GM19099 (cell line): ENCODE data around the gene ALDH1L1.

Experiments used
- POLR2A ChIP-seq: IDR thresholded peaks from 3 replicates; pipeline ENCODE4 v1.6.1; 2011; ENCODE audit warnings: low read depth; ENCODE audit not compliant: insufficient read length; ENCODE audit errors: extremely low read depth

ALDH1L1 gene

GRCh38 chr3:126166009-126166408 lies 14.4 kb downstream of the ALDH1L1 start:
- TF ChIP-seq POLR2A, result no peak

DNA sequence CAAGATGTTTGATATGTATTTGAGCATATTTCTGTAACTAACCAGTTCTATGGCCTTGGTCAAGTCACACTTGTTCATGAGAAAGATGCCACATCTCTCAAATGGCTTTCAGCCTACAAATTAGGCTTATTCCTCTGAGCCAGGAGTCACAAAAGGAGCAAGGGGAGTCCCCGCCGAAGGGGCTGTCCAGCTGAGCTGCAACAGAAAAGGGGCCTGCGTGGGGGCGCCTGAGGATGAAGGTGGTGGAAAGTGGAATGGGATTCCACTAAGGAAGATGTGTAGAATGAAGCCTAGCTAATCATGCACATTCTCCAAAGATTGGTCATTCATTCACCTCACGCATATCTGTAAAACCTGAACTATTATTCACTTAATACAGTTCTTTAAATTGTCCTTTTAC lies 19.1 kb downstream of the ALDH1L1 start:
- no peak for TF ChIP-seq POLR2A

DNA sequence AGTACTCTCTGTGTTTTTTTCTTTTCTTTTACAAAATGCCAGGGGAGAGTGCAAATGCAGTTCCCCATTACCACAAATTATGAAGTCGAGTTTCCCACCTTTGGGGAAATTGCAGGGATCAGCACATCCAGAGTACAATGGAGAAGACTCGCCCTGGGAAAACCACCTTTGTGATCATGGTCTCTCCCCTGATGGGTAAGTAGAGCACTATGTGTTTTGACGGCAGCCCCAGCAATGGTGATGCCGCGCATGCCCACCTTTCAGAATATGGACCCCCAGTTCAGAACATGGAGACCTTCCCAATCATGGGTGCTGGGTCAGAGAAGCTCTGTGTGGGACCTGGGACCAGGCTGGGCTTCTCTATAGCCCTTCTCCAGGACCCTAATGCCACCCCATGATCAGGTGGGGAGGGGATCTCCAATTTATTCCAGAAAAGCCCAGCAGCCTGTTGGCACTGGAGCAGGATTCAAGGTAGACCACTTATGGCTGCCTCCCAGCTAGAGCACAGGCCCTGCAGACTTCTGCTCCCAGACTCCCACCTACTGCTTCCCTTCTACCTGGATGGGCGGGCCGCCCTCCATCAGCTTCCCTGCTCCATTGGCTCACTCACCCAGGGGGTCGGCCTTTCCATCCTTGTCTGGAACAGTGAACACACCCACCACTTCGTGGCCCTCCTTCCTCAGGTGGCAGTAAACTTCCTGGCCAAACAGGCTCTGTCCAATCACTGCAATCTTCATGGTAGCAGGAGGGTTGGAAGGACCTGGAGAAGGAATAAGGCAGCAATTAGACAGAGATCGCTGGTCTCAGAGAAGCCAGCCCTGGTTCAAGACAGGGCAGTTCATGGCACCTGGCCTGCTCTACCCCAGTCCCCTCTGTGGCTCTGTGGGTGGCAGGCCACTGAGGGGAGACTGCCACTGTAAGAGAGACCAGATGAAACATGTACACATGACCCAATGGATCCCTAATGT lies 19.9 kb downstream of the ALDH1L1 start:
- TF ChIP-seq POLR2A, result no peak

DNA sequence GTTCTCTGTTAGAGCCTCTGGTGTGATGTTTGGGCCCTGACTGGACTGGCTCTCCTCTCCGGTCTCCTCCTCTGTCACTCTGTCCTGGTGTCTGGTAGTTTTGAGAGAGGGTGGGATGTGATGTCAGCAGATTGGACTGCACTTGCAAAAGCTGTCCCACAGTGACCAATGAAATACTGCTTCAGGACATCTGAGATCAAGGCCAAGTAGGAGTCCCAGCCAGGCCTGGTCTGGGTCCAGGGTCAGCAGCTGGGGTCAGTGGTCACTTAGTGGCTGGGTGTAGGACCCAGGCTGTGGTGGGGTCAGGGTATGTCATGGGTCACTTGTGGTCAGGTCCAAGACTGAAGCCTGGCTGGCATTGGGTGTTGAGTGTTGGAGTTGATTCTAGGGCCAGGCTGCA lies 20.9 kb downstream of the ALDH1L1 start:
- TF ChIP-seq POLR2A, result no peak

DNA sequence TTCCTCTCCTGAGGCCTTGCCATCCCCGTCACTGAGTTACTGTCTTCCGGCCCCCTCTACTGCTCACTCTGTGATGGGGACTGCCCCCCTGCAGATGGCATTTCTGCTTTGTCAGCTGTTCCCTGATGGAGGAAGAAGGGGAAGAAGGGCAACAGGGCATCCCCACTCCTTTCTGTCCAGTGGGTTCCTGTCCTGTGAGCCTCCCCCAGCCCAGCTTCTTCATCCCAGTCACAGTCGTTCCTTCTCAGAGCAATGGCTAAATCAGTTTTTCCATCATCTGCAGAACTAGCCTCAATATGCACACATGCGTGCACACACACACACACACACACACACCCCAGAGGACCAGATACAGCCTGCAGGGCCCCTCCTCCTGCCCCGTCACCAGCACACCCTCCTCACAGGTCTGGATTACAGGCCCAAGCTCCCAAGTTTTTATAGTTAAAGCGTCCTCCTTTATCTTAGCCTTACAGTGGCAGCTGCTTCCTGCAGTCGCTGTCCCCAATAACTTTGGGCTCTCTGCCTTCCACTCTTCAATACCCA lies 21.4 kb downstream of the ALDH1L1 start:
- no peak for TF ChIP-seq POLR2A

GRCh38 chr3:126158016-126158911 lies 22.1 kb downstream of the ALDH1L1 start:
- no peak for TF ChIP-seq POLR2A

GRCh38 chr3:126157083-126157768 lies 23.2 kb downstream of the ALDH1L1 start:
- TF ChIP-seq POLR2A, result no peak

GRCh38 chr3:126156468-126156867 lies 23.9 kb downstream of the ALDH1L1 start:
- no peak for TF ChIP-seq POLR2A

GRCh38 chr3:126155819-126156218 lies 24.6 kb downstream of the ALDH1L1 start:
- no peak for TF ChIP-seq POLR2A

- TF ChIP-seq POLR2A, result no peak
Measured at GRCh38 chr3:126155280-126155640, 25.1 kb downstream of the ALDH1L1 start.

DNA sequence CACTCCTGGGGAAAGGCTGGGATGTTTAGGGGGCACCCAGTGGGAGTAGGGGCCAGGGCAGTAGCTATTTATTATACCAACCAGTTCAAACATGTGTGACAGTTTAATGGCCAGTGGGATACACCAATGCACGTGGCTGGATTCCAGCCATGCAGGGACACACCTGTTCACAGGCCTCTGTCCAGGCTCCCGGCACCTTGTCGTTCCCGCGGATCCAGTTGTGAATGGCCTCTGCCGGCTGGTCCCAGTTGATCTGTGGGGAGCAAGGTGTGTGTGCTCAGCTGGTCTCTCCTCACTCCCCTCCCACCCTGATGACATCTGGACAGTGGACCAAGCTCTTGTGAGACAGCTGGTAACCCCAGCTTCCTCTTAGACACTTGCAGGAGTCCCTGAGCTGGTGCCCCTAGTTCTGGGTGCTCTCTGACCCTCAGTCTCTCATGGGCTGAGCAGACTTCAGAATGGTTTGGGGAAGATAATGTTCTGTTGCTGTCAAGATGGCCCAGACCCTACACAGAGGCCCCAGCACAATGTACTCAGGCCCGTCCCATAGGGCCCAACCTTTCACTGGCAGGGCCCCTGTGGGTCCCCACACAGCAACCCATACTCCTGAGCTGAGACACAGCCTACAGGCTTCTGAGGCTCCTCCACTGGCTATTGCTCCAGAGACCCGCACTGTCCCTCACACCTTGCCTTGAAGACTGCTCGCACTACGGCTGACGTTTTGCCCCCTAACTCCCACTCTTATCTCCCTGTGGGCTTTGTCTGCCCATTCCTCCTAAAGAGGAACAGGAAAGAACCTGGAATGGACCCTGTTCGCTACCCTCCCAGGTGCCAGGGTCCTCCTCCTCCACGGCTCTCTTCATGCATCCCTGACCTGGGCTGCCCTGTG lies 25.8 kb downstream of the ALDH1L1 start:
- TF ChIP-seq POLR2A, result no peak

GRCh38 chr3:126153695-126154360 lies 26.6 kb downstream of the ALDH1L1 start:
- no peak for TF ChIP-seq POLR2A

DNA sequence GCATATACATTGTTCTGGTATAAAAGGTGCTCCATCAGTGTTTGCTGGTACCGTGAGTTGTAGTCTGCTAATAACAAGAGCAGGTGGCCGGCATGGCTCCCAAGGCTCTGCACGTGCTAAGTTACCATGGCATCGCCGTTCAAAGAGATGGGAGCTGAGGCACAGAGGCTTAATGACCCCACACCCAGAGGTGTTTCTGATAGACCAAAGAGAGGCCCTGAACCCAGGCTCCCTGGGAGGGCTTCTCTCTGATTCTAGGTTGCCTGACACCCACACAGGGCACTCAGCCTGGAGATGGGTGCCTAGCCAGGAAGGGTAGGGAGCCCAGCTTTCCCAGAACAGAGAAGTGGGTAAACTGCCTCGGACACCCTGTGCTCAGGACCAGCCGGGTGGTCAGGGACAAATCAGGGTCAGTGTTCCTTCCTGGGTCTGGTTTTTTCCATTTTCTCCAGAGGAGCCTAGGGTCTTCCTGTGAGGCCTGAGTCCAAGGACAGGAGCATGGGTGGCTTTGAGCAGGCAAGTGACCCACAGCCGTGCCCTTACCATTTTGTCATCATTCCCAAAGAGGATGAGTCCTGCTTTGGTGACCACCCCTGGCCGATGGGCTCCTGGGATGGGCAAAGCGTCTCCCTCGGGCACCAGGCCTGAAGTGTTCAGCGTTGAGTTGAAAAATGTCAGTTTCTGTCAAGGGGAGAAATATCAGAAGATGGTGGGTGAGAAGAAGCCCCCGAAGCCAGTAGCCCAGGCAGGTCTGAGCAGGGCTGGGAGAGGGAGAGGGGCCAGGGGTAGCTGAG lies 27.3 kb downstream of the ALDH1L1 start:
- no peak for TF ChIP-seq POLR2A

DNA sequence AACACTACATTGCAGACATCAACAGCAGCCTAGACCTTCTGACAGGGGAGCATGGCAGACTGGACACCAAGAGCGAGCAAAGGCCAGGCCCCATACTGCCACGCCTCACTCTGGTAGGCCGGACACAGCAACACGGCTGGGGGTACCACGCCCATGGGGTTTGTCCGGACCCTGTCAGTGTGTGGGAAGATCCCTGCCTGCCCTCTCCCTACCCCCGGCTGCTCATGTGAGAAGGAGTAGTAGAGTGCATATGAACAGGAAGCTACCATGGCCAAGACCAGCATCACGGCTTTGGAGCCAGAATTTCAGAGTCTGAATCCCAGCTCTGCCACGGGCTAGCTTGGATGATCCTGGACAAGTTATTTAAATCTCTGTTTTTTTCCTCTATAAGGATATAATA lies 27.9 kb downstream of the ALDH1L1 start:
- no peak for TF ChIP-seq POLR2A
